TTC549 (cell line): ENCODE data around the gene TSPAN11.
"Not testable (repeated sequence)": the region's sequence is repeated elsewhere in the genome, so short reads cannot be mapped to it uniquely, and the experiment has no call there.

Experiments used
- FAIRE-seq: peaks from 2 replicates; lab custom pipeline; 2012; peaks lifted over from hg19 to GRCh38; lab: Jason Lieb, UNC

The TSPAN11 gene

GRCh38 chr12:31003861-31004640, 77.5 kb downstream of the TSPAN11 start:
- no peak for FAIRE-seq

- FAIRE-seq: no peak
Measured at GRCh38 chr12:31004666-31005065, 78.1 kb downstream of the TSPAN11 start.

GRCh38 chr12:31005256-31005943, 78.9 kb downstream of the TSPAN11 start:
- no peak for FAIRE-seq

GRCh38 chr12:31005944-31006361, 79.4 kb downstream of the TSPAN11 start:
- no peak for FAIRE-seq

- no peak for FAIRE-seq
Measured at GRCh38 chr12:31006416-31007152, 80.0 kb downstream of the TSPAN11 start.

GRCh38 chr12:31007153-31007495, 80.6 kb downstream of the TSPAN11 start:
- no peak for FAIRE-seq

- FAIRE-seq: no peak
Measured at GRCh38 chr12:31007636-31008175, 81.2 kb downstream of the TSPAN11 start.

GRCh38 chr12:31008241-31008761, 81.8 kb downstream of the TSPAN11 start:
- FAIRE-seq: no peak

GRCh38 chr12:31008961-31009840, 82.7 kb downstream of the TSPAN11 start:
- no peak for FAIRE-seq

- FAIRE-seq: no peak
Measured at GRCh38 chr12:31009976-31010375, 83.4 kb downstream of the TSPAN11 start.

GRCh38 chr12:31011336-31011735, 84.8 kb downstream of the TSPAN11 start:
- FAIRE-seq: no peak

- no peak for FAIRE-seq
Measured at GRCh38 chr12:31011746-31012566, 85.4 kb downstream of the TSPAN11 start.

- FAIRE-seq: not testable (repeated sequence)
Measured at GRCh38 chr12:31012567-31012891, 86.0 kb downstream of the TSPAN11 start.

- FAIRE-seq: no peak
Measured at GRCh38 chr12:31015215-31015614, 88.7 kb downstream of the TSPAN11 start.

GRCh38 chr12:31016057-31016456, 89.5 kb downstream of the TSPAN11 start:
- no peak for FAIRE-seq

GRCh38 chr12:31017535-31017934, 91.0 kb downstream of the TSPAN11 start:
- no peak for FAIRE-seq

GRCh38 chr12:31018106-31018789, 91.7 kb downstream of the TSPAN11 start:
- FAIRE-seq: no peak

GRCh38 chr12:31018790-31019505, 92.4 kb downstream of the TSPAN11 start:
- no peak for FAIRE-seq

- FAIRE-seq: no peak
Measured at GRCh38 chr12:31019561-31019960, 93.0 kb downstream of the TSPAN11 start.

- no peak for FAIRE-seq
Measured at GRCh38 chr12:31019976-31020375, 93.4 kb downstream of the TSPAN11 start.
